ENCODE measurements around the gene CCDC188. TPM values are rescaled to one million over a fixed set of nuclear protein-coding genes. Genes with fewer than 3 reads are reported as not detected.
A peak's percentile ranks its signal among the peaks of the same experiment; 100 is the strongest.

Gene CCDC188
- total and polyA plus RNA-seq, 9 of the 15 experiments (the other 6 are each of a cell fraction or from before 2014, with no cell fraction given), result not detected

GRCh38 chr22:20199906-20200305, 49.1 kb upstream of the CCDC188 start (continued):
- TF ChIP-seq NFIC (IDR thresholded peaks at IDR 0.05) (no peak), CBX2 (IDR thresholded peaks at IDR 0.05; ENCODE audit: insufficient read depth, low read length, poor library complexity, severe bottlenecking) (peak; percentile 7), ZBED1 (IDR thresholded peaks at IDR 0.05) (no peak), GABPB1 (CRISPR knock-in tag; IDR thresholded peaks at IDR 0.05) (no peak), BRF1 (IDR thresholded peaks at IDR 0.05; ENCODE audit: borderline replicate concordance, extremely low read depth, insufficient read length) (no peak), CREB3 (tag; conservative IDR thresholded peaks at IDR 0.05; ENCODE audit: low read depth) (no peak), SP1 (CRISPR knock-in tag; IDR thresholded peaks at IDR 0.05) (no peak), RBBP5 (IDR thresholded peaks at IDR 0.05; ENCODE audit: borderline replicate concordance, insufficient read depth, low read length, poor library complexity, severe bottlenecking) (no peak), PTRF (tag; IDR thresholded peaks at IDR 0.05) (no peak), NCOA6 (IDR thresholded peaks at IDR 0.05) (no peak), THAP7 (CRISPR knock-in tag; IDR thresholded peaks at IDR 0.05) (no peak), SMARCA4 (IDR thresholded peaks at IDR 0.05) (no peak), MAZ (CRISPR knock-in tag; conservative IDR thresholded peaks at IDR 0.05 in 1 of 2, IDR thresholded peaks at IDR 0.05 in 1 of 2) (0 out of 4 replicates have a peak, but pooled peaks of 1 of the 2 experiments have one; percentile 42), NEUROD1 (IDR thresholded peaks at IDR 0.05; ENCODE audit: borderline replicate concordance, low read depth, low read length, partially characterized antibody) (peak; percentile 23), CHD7 (IDR thresholded peaks at IDR 0.05; ENCODE audit: low read depth, low read length) (peak; percentile 45), C11orf30 (IDR thresholded peaks at IDR 0.05; ENCODE audit: low read depth) (no peak), EP300 (IDR thresholded peaks at IDR 0.05; ENCODE audit: low read length) (no peak)
